Right lung (tissue), 10 donors: ENCODE measurements around the gene MAP2K1. TPM values are rescaled to one million over a fixed set of nuclear protein-coding genes. Genes with fewer than 3 reads are reported as not detected.
"Not testable (repeated sequence)": the region's sequence is repeated elsewhere in the genome, so short reads cannot be mapped to it uniquely, and the experiment has no call there.

Source experiments
- DNase-seq, 2 donors: peaks; one replicate each; pipeline ENCODE4 v3.0.0-alpha.2; 2013
- long read RNA-seq, 8 donors: transcript quantifications; one replicate each; lab custom pipeline, GENCODE V29; 2026
- polyA plus RNA-seq, 5 donors: library from polyadenylated mRNA; unstranded; fragments of 120-200 nt; gene quantifications; one replicate each; pipeline versions ENCODE4 v1.2.1 to v1.2.3, GENCODE V29; 2013; ENCODE audit warnings: inconsistent platforms in 1 of 5, low replicate concordance in 1 of 5; ENCODE audit not compliant: insufficient read length in 5 of 5, insufficient read depth in 1 of 5

MAP2K1 gene
- 10 to 100 TPM; 44.1 to 57.6 (median 53.0) TPM for polyA plus RNA-seq
- long read RNA-seq, donor 1, transcript MAP2K1-201 (11 exons, 3,410 nt), result major isoform, 9 of 5,460 reads
- long read RNA-seq, donor 1, partial matches to known transcripts, result 5,104 of 5,460 reads
- long read RNA-seq, donor 1, other reads (novel, unspliced or antisense), result 347 of 5,460 reads
- long read RNA-seq, donor 2, partial matches to known transcripts, result 2,586 of 2,822 reads
- long read RNA-seq, donor 2, other reads (novel, unspliced or antisense), result 233 of 2,822 reads
- long read RNA-seq, donor 3, transcript MAP2K1-201 (11 exons, 3,410 nt), result major isoform, 8 of 8 reads
- long read RNA-seq, donor 3, partial matches to known transcripts, result 0 of 8 reads
- long read RNA-seq, donor 3, other reads (novel, unspliced or antisense), result 0 of 8 reads
- long read RNA-seq, donor 4, transcript MAP2K1-201 (11 exons, 3,410 nt), result major isoform, 7 of 3,451 reads
- long read RNA-seq, donor 4, partial matches to known transcripts, result 3,386 of 3,451 reads
- long read RNA-seq, donor 4, other reads (novel, unspliced or antisense), result 58 of 3,451 reads
- long read RNA-seq, donor 5, transcript MAP2K1-201 (11 exons, 3,410 nt), result major isoform, 13 of 6,540 reads
- long read RNA-seq, donor 5, partial matches to known transcripts, result 6,121 of 6,540 reads
- long read RNA-seq, donor 5, other reads (novel, unspliced or antisense), result 406 of 6,540 reads
- long read RNA-seq, donor 6, transcript MAP2K1-201 (11 exons, 3,410 nt), result major isoform, 13 of 4,168 reads
- long read RNA-seq, donor 6, partial matches to known transcripts, result 4,080 of 4,168 reads
- long read RNA-seq, donor 6, other reads (novel, unspliced or antisense), result 75 of 4,168 reads
- long read RNA-seq, donor 7, transcript MAP2K1-201 (11 exons, 3,410 nt), result major isoform, 12 of 3,136 reads
- long read RNA-seq, donor 7, partial matches to known transcripts, result 2,965 of 3,136 reads
- long read RNA-seq, donor 7, other reads (novel, unspliced or antisense), result 159 of 3,136 reads
- long read RNA-seq, donor 8, transcript MAP2K1-201 (11 exons, 3,410 nt), result major isoform, 5 of 2,051 reads
- long read RNA-seq, donor 8, partial matches to known transcripts, result 1,950 of 2,051 reads
- long read RNA-seq, donor 8, other reads (novel, unspliced or antisense), result 96 of 2,051 reads

- peak; percentile 98 for DNase-seq
These were observed at the start of gene MAP2K1 for GRCh38 chr15:66386204-66387123. Gene MAP2K1 (plus strand): TSS chr15:66386912. CDS start chr15:66387348, 436 bp downstream.

GRCh38 chr15:66348530-66348929 lies 38.2 kb upstream of the MAP2K1 start:
- not testable (repeated sequence) for DNase-seq

- no peak for DNase-seq
These were observed 30.7 kb upstream of the MAP2K1 start for GRCh38 chr15:66356077-66356358.

GRCh38 chr15:66356359-66357236 lies 30.1 kb upstream of the MAP2K1 start, which contains the start of gene TIPIN:
Gene TIPIN (minus strand): TSS chr15:66356685. CDS start chr15:66352947, 3,738 bp downstream.
- DNase-seq, result peak; percentile 94 to 95

- no peak for DNase-seq
These were observed 27.0 kb upstream of the MAP2K1 start for GRCh38 chr15:66359740-66360139.

GRCh38 chr15:66361745-66362460 lies 24.8 kb upstream of the MAP2K1 start:
- not testable (repeated sequence) for DNase-seq

GRCh38 chr15:66362776-66363175 lies 23.9 kb upstream of the MAP2K1 start:
- DNase-seq, result no peak

- DNase-seq, result no peak
These were observed 21.7 kb upstream of the MAP2K1 start for GRCh38 chr15:66364944-66365528.

GRCh38 chr15:66369773-66370651 lies 16.7 kb upstream of the MAP2K1 start:
- DNase-seq, result peak; percentile 28 to 40

GRCh38 chr15:66374179-66374578 lies 12.5 kb upstream of the MAP2K1 start:
- DNase-seq, result no peak

- DNase-seq, result no peak
These were observed 7.8 kb upstream of the MAP2K1 start for GRCh38 chr15:66378814-66379430.

- not testable (repeated sequence) for DNase-seq
These were observed 5.3 kb upstream of the MAP2K1 start for GRCh38 chr15:66381376-66381775.

- peak in 1 of 2 donors; percentile 40 for DNase-seq
These were observed 691 bp downstream of the MAP2K1 start for GRCh38 chr15:66387163-66388042.

GRCh38 chr15:66388043-66388363 lies 1.3 kb downstream of the MAP2K1 start:
- no peak for DNase-seq

- DNase-seq, result no peak
These were observed 1.9 kb downstream of the MAP2K1 start for GRCh38 chr15:66388576-66388975.

- DNase-seq, result no peak
These were observed 2.6 kb downstream of the MAP2K1 start for GRCh38 chr15:66389098-66389858.
